Measurements from ENCODE around the gene VAPB.

GRCh38 chr20:58483051-58483450 lies 94.0 kb downstream of the VAPB start:
- no peak for TF ChIP-seq SMC3 (conservative IDR thresholded peaks at IDR 0.05; ENCODE audit: poor library complexity)
- no peak for TF ChIP-seq CTCF (IDR thresholded peaks at IDR 0.05; ENCODE audit: poor library complexity, severe bottlenecking)

All from neural cell (in vitro differentiated cells).